ENCODE results near the gene NCOA1. TPM values are rescaled to one million over a fixed set of nuclear protein-coding genes. Genes with fewer than 3 reads are reported as not detected.

Gene NCOA1
- total RNA-seq, 2 experiments from 2014 or later = 19.2 to 20.2 TPM

- no peaks in the 10 kb centered on the region for H3K9me3 Mint-ChIP-seq
- H3K36me3 Mint-ChIP-seq = no peaks in the 10 kb centered on the region
- DNase-seq = no peak
- no peak overlapping the region for H3K4me3 Mint-ChIP-seq
- no peak overlapping the region for H3K27ac Mint-ChIP-seq
- H3K27me3 Mint-ChIP-seq = no peaks in the 10 kb centered on the region
- no peaks in the 10 kb centered on the region for H3K4me1 Mint-ChIP-seq
These were observed 243.7 kb downstream of the NCOA1 start for GRCh38 chr2:24734741-24735140.

- Mint-ChIP-seq H3K27ac (no peak overlapping the region), H3K36me3 (peaks cover 7% of the 10 kb centered on the region), H3K4me1 (peaks cover 13% of the 10 kb centered on the region), H3K4me3 (no peak overlapping the region), H3K9me3 (no peaks in the 10 kb centered on the region), H3K27me3 (no peaks in the 10 kb centered on the region)
- DNase-seq = no peak
These were observed 248.4 kb downstream of the NCOA1 start for GRCh38 chr2:24739354-24740025.

- H3K4me1 Mint-ChIP-seq = peaks cover 13% of the 10 kb centered on the region
- no peak for DNase-seq
- no peaks in the 10 kb centered on the region for H3K9me3 Mint-ChIP-seq
- H3K27me3 Mint-ChIP-seq = no peaks in the 10 kb centered on the region
- no peak overlapping the region for H3K4me3 Mint-ChIP-seq
- H3K36me3 Mint-ChIP-seq = peaks cover 7% of the 10 kb centered on the region
- no peak overlapping the region for H3K27ac Mint-ChIP-seq
These were observed 249.1 kb downstream of the NCOA1 start for GRCh38 chr2:24740142-24740541.

GRCh38 chr2:24742730-24743129 lies 251.7 kb downstream of the NCOA1 start:
- Mint-ChIP-seq H3K27ac (no peak overlapping the region), H3K4me3 (no peak overlapping the region), H3K9me3 (no peaks in the 10 kb centered on the region), H3K36me3 (peaks cover 11% of the 10 kb centered on the region), H3K27me3 (no peaks in the 10 kb centered on the region), H3K4me1 (peaks cover 13% of the 10 kb centered on the region)
- no peak for DNase-seq

- Mint-ChIP-seq H3K27me3 (no peaks in the 10 kb centered on the region), H3K4me1 (peaks cover 13% of the 10 kb centered on the region), H3K9me3 (no peaks in the 10 kb centered on the region), H3K27ac (no peak overlapping the region), H3K4me3 (no peak overlapping the region), H3K36me3 (peaks cover 11% of the 10 kb centered on the region)
- no peak for DNase-seq
These were observed 252.9 kb downstream of the NCOA1 start for GRCh38 chr2:24743924-24744323.

GRCh38 chr2:24744356-24744755 lies 253.3 kb downstream of the NCOA1 start:
- Mint-ChIP-seq H3K27me3 (no peaks in the 10 kb centered on the region), H3K4me3 (no peak overlapping the region), H3K4me1 (peaks cover 13% of the 10 kb centered on the region), H3K36me3 (peaks cover 11% of the 10 kb centered on the region), H3K27ac (no peak overlapping the region), H3K9me3 (no peaks in the 10 kb centered on the region)
- no peak for DNase-seq

- Mint-ChIP-seq H3K27me3 (no peaks in the 10 kb centered on the region), H3K4me3 (no peak overlapping the region), H3K27ac (no peak overlapping the region), H3K9me3 (no peaks in the 10 kb centered on the region), H3K36me3 (peaks cover 11% of the 10 kb centered on the region), H3K4me1 (peaks cover 13% of the 10 kb centered on the region)
- DNase-seq = no peak
These were observed 254.8 kb downstream of the NCOA1 start for GRCh38 chr2:24745825-24746224.

GRCh38 chr2:24747299-24747698 lies 256.2 kb downstream of the NCOA1 start:
- Mint-ChIP-seq H3K27me3 (no peaks in the 10 kb centered on the region), H3K27ac (no peak overlapping the region), H3K4me1 (peaks cover 11% of the 10 kb centered on the region), H3K36me3 (peaks cover 7% of the 10 kb centered on the region), H3K9me3 (no peaks in the 10 kb centered on the region), H3K4me3 (no peak overlapping the region)
- DNase-seq = no peak

GRCh38 chr2:24749069-24749691 lies 258.1 kb downstream of the NCOA1 start:
- Mint-ChIP-seq H3K9me3 (no peaks in the 10 kb centered on the region), H3K27me3 (no peaks in the 10 kb centered on the region), H3K36me3 (peaks cover 4% of the 10 kb centered on the region), H3K4me1 (peaks cover 2% of the 10 kb centered on the region), H3K27ac (no peak overlapping the region), H3K4me3 (no peak overlapping the region)
- DNase-seq = no peak

- no peak overlapping the region for H3K4me3 Mint-ChIP-seq
- no peaks in the 10 kb centered on the region for H3K4me1 Mint-ChIP-seq
- H3K27me3 Mint-ChIP-seq = no peaks in the 10 kb centered on the region
- no peaks in the 10 kb centered on the region for H3K9me3 Mint-ChIP-seq
- no peak overlapping the region for H3K27ac Mint-ChIP-seq
- DNase-seq = no peak
- H3K36me3 Mint-ChIP-seq = no peaks in the 10 kb centered on the region
These were observed 264.1 kb downstream of the NCOA1 start for GRCh38 chr2:24754985-24755705.

- no peak for DNase-seq
- no peak overlapping the region for H3K4me3 Mint-ChIP-seq
- H3K27ac Mint-ChIP-seq = no peak overlapping the region
- no peaks in the 10 kb centered on the region for H3K36me3 Mint-ChIP-seq
- H3K4me1 Mint-ChIP-seq = no peaks in the 10 kb centered on the region
- no peaks in the 10 kb centered on the region for H3K9me3 Mint-ChIP-seq
- H3K27me3 Mint-ChIP-seq = no peaks in the 10 kb centered on the region
These were observed 265.7 kb downstream of the NCOA1 start for GRCh38 chr2:24756789-24757188.

GRCh38 chr2:24761866-24762265 lies 270.8 kb downstream of the NCOA1 start:
- no peaks in the 10 kb centered on the region for H3K9me3 Mint-ChIP-seq
- H3K4me3 Mint-ChIP-seq = no peak overlapping the region
- no peak overlapping the region for H3K27ac Mint-ChIP-seq
- H3K27me3 Mint-ChIP-seq = no peaks in the 10 kb centered on the region
- peaks cover 6% of the 10 kb centered on the region for H3K4me1 Mint-ChIP-seq
- H3K36me3 Mint-ChIP-seq = peaks cover 4% of the 10 kb centered on the region
- no peak for DNase-seq

GRCh38 chr2:24762518-24762917 lies 271.5 kb downstream of the NCOA1 start:
- no peak overlapping the region for H3K27ac Mint-ChIP-seq
- peaks cover 4% of the 10 kb centered on the region for H3K36me3 Mint-ChIP-seq
- H3K27me3 Mint-ChIP-seq = no peaks in the 10 kb centered on the region
- H3K4me3 Mint-ChIP-seq = no peak overlapping the region
- H3K9me3 Mint-ChIP-seq = no peaks in the 10 kb centered on the region
- H3K4me1 Mint-ChIP-seq = peaks cover 6% of the 10 kb centered on the region
- DNase-seq = no peak

GRCh38 chr2:24763843-24764242 lies 272.8 kb downstream of the NCOA1 start:
- no peak for DNase-seq
- no peak overlapping the region for H3K27ac Mint-ChIP-seq
- H3K36me3 Mint-ChIP-seq = peaks cover 9% of the 10 kb centered on the region
- H3K4me3 Mint-ChIP-seq = no peak overlapping the region
- peaks cover 6% of the 10 kb centered on the region for H3K4me1 Mint-ChIP-seq
- H3K27me3 Mint-ChIP-seq = no peaks in the 10 kb centered on the region
- H3K9me3 Mint-ChIP-seq = no peaks in the 10 kb centered on the region

- Mint-ChIP-seq H3K9me3 (no peaks in the 10 kb centered on the region), H3K27ac (no peak overlapping the region), H3K27me3 (no peaks in the 10 kb centered on the region), H3K4me3 (no peak overlapping the region), H3K36me3 (peaks cover 13% of the 10 kb centered on the region), H3K4me1 (peaks cover 6% of the 10 kb centered on the region)
- no peak for DNase-seq
These were observed 275.6 kb downstream of the NCOA1 start for GRCh38 chr2:24766609-24767008.

All from activated naive CD8-positive, alpha-beta T cell treated with anti-CD3 and anti-CD28 coated beads for 36 hours (primary cell).